ENCODE data around the gene USP34. TPM values are rescaled to one million over a fixed set of nuclear protein-coding genes. Genes with fewer than 3 reads are reported as not detected.

The USP34 gene
- total RNA-seq, 1 donor from 2014 or later, result 157 TPM

DNA sequence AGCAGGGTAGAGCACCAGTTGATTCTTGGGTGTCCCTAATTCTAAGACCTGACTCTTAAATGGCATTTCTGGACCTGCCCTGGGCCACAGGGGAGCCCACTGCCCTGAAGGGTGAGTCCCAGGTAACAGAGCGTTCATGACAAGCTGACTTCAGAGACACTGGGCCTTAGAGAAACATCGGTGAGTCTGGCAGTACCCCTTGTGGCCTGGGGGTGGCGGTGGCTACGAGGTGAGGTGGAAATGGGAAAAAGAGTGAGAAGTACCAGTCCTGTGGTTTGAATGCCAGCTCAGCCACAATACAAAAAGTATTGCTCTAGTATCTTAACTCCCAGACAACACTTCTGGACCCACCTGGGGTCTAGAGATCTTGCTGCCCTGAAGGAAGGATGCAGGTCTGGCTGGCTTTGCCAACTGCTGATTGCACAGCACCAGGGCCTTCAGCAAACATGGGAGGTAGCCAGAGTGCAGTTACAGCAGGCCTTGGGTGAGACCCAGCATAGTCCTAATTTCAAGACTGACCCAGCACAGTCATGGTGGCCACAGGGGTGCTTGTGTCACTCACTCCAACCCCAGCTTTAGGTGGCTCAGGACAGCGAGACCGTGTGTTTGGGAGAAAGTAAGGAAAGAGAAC lies 44.5 kb downstream of the USP34 start:
- Mint-ChIP-seq H3K4me3 (no peak overlapping the region), H3K36me3 (peaks cover 10% of the 10 kb centered on the region), H3K27me3 (ENCODE audit: low read depth) (no peaks in the 10 kb centered on the region), H3K9me3 (peaks cover 5% of the 10 kb centered on the region), H3K4me1 (peaks cover 7% of the 10 kb centered on the region), H3K27ac (no peak overlapping the region)
- TF ChIP-seq CTCF (IDR thresholded peaks at IDR 0.05; ENCODE audit: unreplicated experiment), result peak; percentile 55
- no peak for DNase-seq (ENCODE audit: low spot score in 2 of 2, unreplicated experiment in 2 of 2)

DNA sequence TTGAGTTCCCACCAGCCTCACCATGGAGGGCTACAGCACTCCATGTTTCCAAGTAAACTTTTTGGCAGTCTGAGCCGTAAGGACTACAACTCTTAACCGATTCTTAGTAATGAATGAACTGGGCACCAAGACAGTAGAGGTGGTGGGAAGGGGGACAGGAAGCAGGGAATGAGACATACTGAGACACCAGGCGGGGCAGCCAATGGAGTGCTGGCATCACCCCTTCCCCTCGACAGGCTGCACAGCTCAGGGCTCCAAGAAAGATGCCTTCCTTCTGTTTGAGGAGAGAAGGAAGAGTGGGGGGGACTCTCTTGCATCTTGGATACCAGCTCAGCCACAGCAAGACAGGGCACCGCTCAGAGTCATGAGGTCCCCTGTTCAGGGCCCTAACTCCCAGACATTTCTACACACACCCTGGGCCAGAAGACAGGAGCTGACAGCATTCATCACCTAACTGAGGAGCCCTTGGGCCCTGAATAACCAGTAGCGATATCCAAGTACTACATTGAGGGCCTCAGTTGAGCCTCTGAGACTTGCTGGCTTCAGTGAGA lies 45.2 kb downstream of the USP34 start:
- TF ChIP-seq CTCF (IDR thresholded peaks at IDR 0.05; ENCODE audit: unreplicated experiment), result no peak
- H3K27me3 Mint-ChIP-seq (ENCODE audit: low read depth), result no peaks in the 10 kb centered on the region
- peak overlapping the region; percentile 47 for H3K27ac Mint-ChIP-seq
- H3K9me3 Mint-ChIP-seq, result peaks cover 5% of the 10 kb centered on the region
- peaks cover 10% of the 10 kb centered on the region for H3K4me1 Mint-ChIP-seq
- no peak overlapping the region for H3K4me3 Mint-ChIP-seq
- no peak for DNase-seq (ENCODE audit: low spot score in 2 of 2, unreplicated experiment in 2 of 2)
- peaks cover 8% of the 10 kb centered on the region for H3K36me3 Mint-ChIP-seq

GRCh38 chr2:61423714-61424113 lies 47.2 kb downstream of the USP34 start:
- DNase-seq (ENCODE audit: low spot score in 2 of 2, unreplicated experiment in 2 of 2), result no peak

DNA sequence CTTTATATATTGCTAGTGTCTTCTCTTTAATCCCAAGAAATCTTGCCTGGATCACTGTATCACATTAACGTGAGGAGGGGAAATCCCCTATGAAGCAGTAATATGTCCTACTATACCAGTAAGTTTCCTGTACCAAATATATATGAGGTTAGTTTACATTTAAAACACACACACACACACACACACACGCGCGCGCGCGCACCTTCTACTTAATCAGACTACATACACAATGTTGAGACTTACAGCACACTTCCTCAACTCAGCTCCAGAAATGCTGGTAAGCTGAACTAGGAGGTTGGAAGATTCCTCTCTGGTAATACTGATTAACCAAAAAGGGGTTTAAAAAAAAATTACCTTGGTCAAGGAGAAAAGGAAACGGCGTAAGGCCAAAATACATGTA lies 49.3 kb downstream of the USP34 start:
- no peaks in the 10 kb centered on the region for H3K9me3 Mint-ChIP-seq
- no peak for DNase-seq (ENCODE audit: low spot score in 2 of 2, unreplicated experiment in 2 of 2)
- no peak overlapping the region for H3K4me3 Mint-ChIP-seq
- H3K36me3 Mint-ChIP-seq, result peaks cover 7% of the 10 kb centered on the region
- TF ChIP-seq CTCF (IDR thresholded peaks at IDR 0.05; ENCODE audit: unreplicated experiment), result no peak
- no peaks in the 10 kb centered on the region for H3K27me3 Mint-ChIP-seq (ENCODE audit: low read depth)
- peaks cover 13% of the 10 kb centered on the region for H3K4me1 Mint-ChIP-seq
- H3K27ac Mint-ChIP-seq, result no peak overlapping the region

More at GRCh38 chr2:61423714-61424113, 47.2 kb downstream of the USP34 start:
- peaks cover 10% of the 10 kb centered on the region for H3K4me1 Mint-ChIP-seq
- H3K9me3 Mint-ChIP-seq, result peaks cover 5% of the 10 kb centered on the region
- no peak for TF ChIP-seq CTCF (IDR thresholded peaks at IDR 0.05; ENCODE audit: unreplicated experiment)
- H3K27ac Mint-ChIP-seq, result no peak overlapping the region
- H3K4me3 Mint-ChIP-seq, result no peak overlapping the region
- peaks cover 8% of the 10 kb centered on the region for H3K36me3 Mint-ChIP-seq
- H3K27me3 Mint-ChIP-seq (ENCODE audit: low read depth), result no peaks in the 10 kb centered on the region

- Mint-ChIP-seq H3K4me1 (peaks cover 17% of the 10 kb centered on the region), H3K27ac (peak overlapping the region; percentile 12), H3K36me3 (peaks cover 7% of the 10 kb centered on the region), H3K9me3 (no peaks in the 10 kb centered on the region), H3K27me3 (ENCODE audit: low read depth) (no peaks in the 10 kb centered on the region), H3K4me3 (no peak overlapping the region)
- no peak for DNase-seq (ENCODE audit: low spot score in 2 of 2, unreplicated experiment in 2 of 2)
- TF ChIP-seq CTCF (IDR thresholded peaks at IDR 0.05; ENCODE audit: unreplicated experiment), result no peak
These were observed 49.8 kb downstream of the USP34 start for GRCh38 chr2:61420991-61421544.
